GM12878 (cell line): ENCODE measurements around the gene INSIG1. TPM values are rescaled to one million over a fixed set of nuclear protein-coding genes. Genes with fewer than 3 reads are reported as not detected.
A peak's percentile ranks its signal among the peaks of the same experiment; 100 is the strongest.

Experiments used
- ATAC-seq: fragments of 200-7000 bp; cut with Tn5 transposase; 3 replicates; pipeline ENCODE4 v1.9.1; 2020; ENCODE audit warnings: mild to moderate bottlenecking, moderate library complexity
- BruUV-seq: library from RNA; stranded (reverse); fragments of 400-500 nt; replicated peaks from 2 replicates; lab custom pipeline; 2021; lab: Mats Ljungman, UMichigan
- CTCF ChIA-PET: fragments of 300-600 bp; sonication (Branson Sonifier 250); formaldehyde crosslinking; extraction: SDS; loops from one replicate; lab custom pipeline; 2021; ENCODE audit warnings: inconsistent platforms; lab: Yijun Ruan, JAX
- POLR2A ChIA-PET: fragments of 350-600 bp; formaldehyde crosslinking; extraction: SDS; loops from one replicate; lab custom pipeline; 2021; ENCODE audit warnings: inconsistent platforms; lab: Charles Lee
- RAD21 ChIA-PET: fragments of 300-600 bp; sonication (Branson Sonifier 250); formaldehyde crosslinking; loops from one replicate; lab custom pipeline; 2023; ENCODE audit warnings: antibody characterized with exemption; ENCODE audit not compliant: unreplicated experiment; lab: Charles Lee
- SMC1A ChIA-PET: fragments of 300-600 bp; sonication (Branson Sonifier 250); formaldehyde crosslinking; loops from one replicate; lab custom pipeline; 2023; ENCODE audit not compliant: unreplicated experiment, uncharacterized antibody; lab: Charles Lee
- DNase-seq: peaks from one replicate; pipeline ENCODE4 v3.0.0-alpha.2; 2011; ENCODE audit warnings: low read depth, low spot score
- FAIRE-seq: peaks from 3 replicates; lab custom pipeline; 2011; peaks lifted over from hg19 to GRCh38; lab: Jason Lieb, UNC
- H2AFZ ChIP-seq: 2 replicates; pipeline ENCODE4 v1.6.0; 2011; ENCODE audit warnings: low read depth, low read length, control low read depth; ENCODE audit not compliant: control insufficient read depth
- H3K27ac ChIP-seq: 2 replicates; pipeline ENCODE4 v1.5.1; 2011; ENCODE audit warnings: control low read depth; ENCODE audit not compliant: control insufficient read depth, insufficient read depth
- H3K27me3 ChIP-seq, 2 experiments: replicated peaks in 1 of 2; 2 replicates each; pipeline versions ENCODE4 v1.6.0 to v1.6.1; 2011; ENCODE audit warnings: low read length in 1 of 2; ENCODE audit not compliant: control insufficient read depth in 2 of 2, insufficient read depth in 2 of 2
- H3K36me3 ChIP-seq, 2 experiments: 2 replicates each; pipeline ENCODE4 v1.5.1; 2011; ENCODE audit warnings: low read length in 1 of 2; ENCODE audit not compliant: control insufficient read depth in 2 of 2, insufficient read depth in 2 of 2
- H3K4me1 ChIP-seq: 2 replicates; pipeline ENCODE4 v1.6.1; 2011; ENCODE audit warnings: mild to moderate bottlenecking, low read length, moderate library complexity, mixed read lengths; ENCODE audit not compliant: control insufficient read depth, insufficient read depth
- H3K4me2 ChIP-seq: 2 replicates; pipeline ENCODE4 v1.6.0; 2011; ENCODE audit warnings: control low read depth; ENCODE audit not compliant: control insufficient read depth, insufficient read depth
- H3K4me3 ChIP-seq: fragments of 200-600 bp; sonication (generic); 2 replicates; pipeline ENCODE4 v1.5.1; 2016
- H3K79me2 ChIP-seq: 2 replicates; pipeline ENCODE4 v1.6.0; 2011; ENCODE audit warnings: low read length; ENCODE audit not compliant: control insufficient read depth, insufficient read depth
- H3K9ac ChIP-seq: 2 replicates; pipeline ENCODE4 v1.8.0; 2011; ENCODE audit warnings: low read length, control low read depth, mixed read lengths; ENCODE audit not compliant: control insufficient read depth, insufficient read depth
- H3K9me3 ChIP-seq: replicated peaks from 3 replicates; pipeline ENCODE4 v1.5.1; 2011; ENCODE audit warnings: mild to moderate bottlenecking, low read length; ENCODE audit not compliant: control insufficient read depth, insufficient read depth
- H4K20me1 ChIP-seq: 2 replicates; pipeline ENCODE4 v1.6.0; 2011; ENCODE audit not compliant: control insufficient read depth, insufficient read depth
- BCL11A ChIP-seq: IDR thresholded peaks from 2 replicates; pipeline ENCODE4 v1.6.1; 2011; ENCODE audit warnings: low read depth, low read length
- IKZF1 ChIP-seq: fragments of 450-650 bp; conservative IDR thresholded peaks from 2 replicates; pipeline ENCODE4 v1.6.1; 2017; ENCODE audit warnings: antibody characterized with exemption, mild to moderate bottlenecking
- IKZF2 ChIP-seq, 2 experiments: fragments of 450-650 bp; IDR thresholded peaks; 2 replicates each; pipeline ENCODE4 v1.6.1; 2017; ENCODE audit warnings: mild to moderate bottlenecking in 2 of 2, moderate library complexity in 2 of 2
- KAT2A ChIP-seq: conservative IDR thresholded peaks from 2 replicates; pipeline ENCODE4 v1.6.1; 2011; ENCODE audit warnings: low read depth, low read length; ENCODE audit not compliant: control insufficient read depth
- MTA2 ChIP-seq: fragments of 450-650 bp; IDR thresholded peaks from 2 replicates; pipeline ENCODE4 v1.6.1; 2016; ENCODE audit warnings: low read depth, mild to moderate bottlenecking, moderate library complexity
- NR2F1 ChIP-seq: fragments of 450-650 bp; conservative IDR thresholded peaks from 2 replicates; pipeline ENCODE4 v1.6.1; 2017; ENCODE audit warnings: mild to moderate bottlenecking
- ZNF217 ChIP-seq: fragments of 450-650 bp; IDR thresholded peaks from 2 replicates; pipeline ENCODE4 v1.6.1; 2017; ENCODE audit warnings: antibody characterized with exemption, mild to moderate bottlenecking
- ZSCAN29 ChIP-seq: fragments of 450-650 bp; IDR thresholded peaks from 2 replicates; pipeline ENCODE4 v1.6.1; 2017; ENCODE audit warnings: mild to moderate bottlenecking, moderate library complexity
- WGBS: methylation state at CpG from one replicate; pipeline ENCODE4 v1.1.6; 2016; ENCODE audit warnings: low lambda C conversion rate; ENCODE audit not compliant: insufficient replicate concordance, insufficient coverage; ENCODE audit errors: missing lambda C conversion rate; 5-methylcytosine and 5-hydroxymethylcytosine counted together
- in situ Hi-C: fragments of 300-500 bp; cut with MboI; formaldehyde crosslinking; loops from 9 replicates; pipeline ENCODE4 v1.14.3; 2018; ENCODE audit warnings: mixed read lengths
- intact Hi-C: fragments of 100-400 bp; cut with micrococcal nuclease; formaldehyde crosslinking; loops from one replicate; pipeline ENCODE4 v1.14.2; 2022; ENCODE audit not compliant: unreplicated experiment
- polyA plus RNA-seq, 11 experiments: library from polyadenylated mRNA; depleted of rRNA in 4 of 11; unstranded in 6 of 11; stranded (reverse) in 5 of 11; fragments of >200 nt; fragmentation: Nextera tagmentation in 4 of 11; fragmentation: Illumina TruSeq in 1 of 11; extraction: Ambion mirVana in 4 of 11; extraction: Trizol in 1 of 11; gene quantifications; 1 replicate in 1 of 11; 2 replicates in 10 of 11; pipeline versions ENCODE4 v1.2.1 to v1.2.3, GENCODE V29; 2011 to 2016; ENCODE audit warnings: inconsistent platforms in 2 of 11, missing spikeins in 2 of 11, low read depth in 1 of 11
- total RNA-seq, 4 experiments: library from RNA; depleted of rRNA in 3 of 4; stranded (reverse); fragments of >200 nt in 3 of 4; fragmentation: Illumina TruSeq in 1 of 4; extraction: Trizol in 1 of 4; gene quantifications; 2 replicates each; pipeline versions ENCODE4 v1.2.1 to v1.2.3, GENCODE V29; 2013 to 2021

The INSIG1 gene
- total and polyA plus RNA-seq, 10 of the 15 experiments (the other 5 are each of a cell fraction or from before 2014, with no cell fraction given): 29.6 to 168 (median 91.1) TPM

DNA sequence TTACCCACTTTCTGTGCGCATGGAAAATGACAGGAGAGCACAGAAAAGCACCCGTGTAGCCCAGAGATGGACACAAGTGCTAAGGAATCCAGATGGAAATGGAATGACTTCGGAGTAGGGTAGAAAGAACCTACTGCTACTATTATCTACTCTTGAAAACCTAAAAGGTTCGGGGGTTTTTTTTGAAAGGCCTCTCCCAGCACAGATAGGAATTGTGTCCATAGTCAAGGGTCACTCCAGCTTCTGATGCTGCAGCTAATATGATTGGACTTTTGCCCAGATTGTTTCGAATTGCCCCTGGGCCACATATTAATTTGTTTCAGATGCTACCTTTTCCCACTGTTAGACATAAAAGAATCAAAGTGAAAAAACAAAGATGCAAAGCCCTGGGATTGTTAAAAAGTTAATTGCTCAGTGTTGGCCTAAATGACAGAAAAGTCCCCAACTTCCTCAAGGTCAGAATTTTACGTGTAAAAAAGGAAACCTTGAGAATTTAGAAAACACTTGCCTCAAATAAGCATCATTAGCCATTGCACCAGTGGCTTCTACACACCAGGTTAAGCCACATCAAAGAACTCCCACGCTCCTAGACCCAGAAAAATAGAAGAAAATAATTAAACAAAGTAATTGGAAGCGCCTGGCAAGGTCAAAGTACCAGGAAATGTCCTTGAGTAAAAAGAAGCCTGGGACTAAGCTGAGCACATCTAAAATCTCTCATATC, 40.8 kb upstream of the INSIG1 start:
- Histone ChIP-seq H3K9ac (no peak overlapping the region), H3K36me3 (no peaks in the 10 kb centered on the region), H3K4me2 (no peak overlapping the region), H3K4me3 (no peak overlapping the region), H4K20me1 (no peaks in the 10 kb centered on the region), H3K4me1 (no peaks in the 10 kb centered on the region), H3K27ac (no peak overlapping the region), H3K27me3 (no peaks in the 10 kb centered on the region; a peak in 2 of 4 replicates), H2AFZ (no peak overlapping the region), H3K79me2 (no peaks in the 10 kb centered on the region), H3K9me3 (no peaks in the 10 kb centered on the region)
- SMC1A ChIA-PET: no interaction called here
- in situ Hi-C loops: no loop called here
- FAIRE-seq (no peak), ATAC-seq (peak; percentile 17; the same call in 2 of the 3 replicates), DNase-seq (no peak)
- CTCF ChIA-PET: no interaction called here
- RAD21 ChIA-PET: no interaction called here
- POLR2A ChIA-PET: no interaction called here
- no TSS peak for BruUV-seq
- peak; percentile 88 for TF ChIP-seq NR2F1
- TF ChIP-seq KAT2A: no peak
- TF ChIP-seq ZSCAN29: no peak
- no peak for TF ChIP-seq ZNF217
- TF ChIP-seq IKZF1: 0 out of 2 replicates have a peak, but pooled peaks have one; percentile 22
- TF ChIP-seq IKZF2 (IDR thresholded peaks at IDR 0.05): peak in 1 of 2 experiments; percentile 30; a peak in 2 of 4 replicates
- TF ChIP-seq BCL11A: peak; percentile 26; the same call in 1 of the 2 replicates
- TF ChIP-seq MTA2: peak; percentile 92
- intact Hi-C loops: no loop called here
- WGBS: 28% methylated on average over 8 of the region's 8 CpGs
